Spleen (tissue), 3 donors: ENCODE data around the gene TBC1D24.

ENCODE experiments used
- POLR2A ChIP-seq, 3 donors: fragments of 450-650 bp; IDR thresholded peaks; one replicate each; pipeline ENCODE4 v1.5.1; 2017; ENCODE audit warnings: antibody characterized with exemption in 3 of 3, mild to moderate bottlenecking in 1 of 3
- POLR2AphosphoS5 ChIP-seq, 3 donors: sonication (generic); formaldehyde crosslinking; IDR thresholded peaks; one replicate each; pipeline ENCODE4 v1.5.1; 2017; ENCODE audit warnings: antibody characterized with exemption in 3 of 3

- TF ChIP-seq POLR2A (IDR thresholded peaks at IDR 0.05) (no peak), POLR2AphosphoS5 (IDR thresholded peaks at IDR 0.05) (no peak)
Observed at GRCh38 chr16:2496223-2497115, 21.5 kb downstream of the TBC1D24 start.
